Liver (tissue), 3 donors: ENCODE results near the gene ARHGEF39.
"Not testable (repeated sequence)": the region's sequence is repeated elsewhere in the genome, so short reads cannot be mapped to it uniquely, and the experiment has no call there.

ENCODE experiments used
- ATF3 ChIP-seq: IDR thresholded peaks from 2 replicates; pipeline ENCODE4 v1.6.1; 2016; ENCODE audit warnings: antibody characterized with exemption
- CTCF ChIP-seq: fragments of 150-350 bp; IDR thresholded peaks from 2 replicates; pipeline ENCODE4 v1.5.1; 2017; ENCODE audit warnings: improper control_type of control experiment, low read depth, low read length; ENCODE audit not compliant: missing input control
- EGR1 ChIP-seq, 2 donors: IDR thresholded peaks; 2 replicates each; pipeline ENCODE4 v1.6.1; 2016 to 2018; ENCODE audit warnings: antibody characterized with exemption in 2 of 2, low read depth in 2 of 2
- FOXA1 ChIP-seq: IDR thresholded peaks from 2 replicates; pipeline ENCODE4 v1.6.1; 2016; ENCODE audit warnings: antibody characterized with exemption
- GABPA ChIP-seq, 2 donors: IDR thresholded peaks in 1 of 2; conservative IDR thresholded peaks in 1 of 2; 2 replicates each; pipeline ENCODE4 v1.6.1; 2016; ENCODE audit warnings: antibody characterized with exemption in 2 of 2, mild to moderate bottlenecking in 1 of 2, moderate library complexity in 1 of 2
- MAX ChIP-seq: IDR thresholded peaks from 2 replicates; pipeline ENCODE4 v1.6.1; 2016; ENCODE audit warnings: antibody characterized with exemption
- NR2F2 ChIP-seq: IDR thresholded peaks from 2 replicates; pipeline ENCODE4 v1.6.1; 2016; ENCODE audit warnings: antibody characterized with exemption
- RAD21 ChIP-seq, 2 donors: IDR thresholded peaks; 2 replicates each; pipeline ENCODE4 v1.6.1; 2016; ENCODE audit warnings: antibody characterized with exemption in 2 of 2, mild to moderate bottlenecking in 2 of 2
- REST ChIP-seq: IDR thresholded peaks from 2 replicates; pipeline ENCODE4 v1.6.1; 2016; ENCODE audit warnings: antibody characterized with exemption, mild to moderate bottlenecking
- RXRA ChIP-seq, 2 donors: IDR thresholded peaks; 2 replicates each; pipeline ENCODE4 v1.6.1; 2017 to 2018; ENCODE audit warnings: antibody characterized with exemption in 2 of 2, mild to moderate bottlenecking in 1 of 2
- SP1 ChIP-seq: IDR thresholded peaks from 2 replicates; pipeline ENCODE4 v1.6.1; 2018; ENCODE audit warnings: antibody characterized with exemption, mild to moderate bottlenecking
- TAF1 ChIP-seq: conservative IDR thresholded peaks from 2 replicates; pipeline ENCODE4 v1.6.1; 2016; ENCODE audit warnings: antibody characterized with exemption, mild to moderate bottlenecking
- YY1 ChIP-seq: IDR thresholded peaks from 2 replicates; pipeline ENCODE4 v1.6.1; 2016; ENCODE audit warnings: antibody characterized with exemption, mild to moderate bottlenecking
- ZBTB33 ChIP-seq: IDR thresholded peaks from 2 replicates; pipeline ENCODE4 v1.6.1; 2016; ENCODE audit warnings: antibody characterized with exemption
- donor health status: healthy.
- donor health status: healthy.

GRCh38 chr9:35637427-35637955 is 27.5 kb downstream of the ARHGEF39 start:
- TF ChIP-seq ZBTB33; CTCF; REST; SP1; GABPA (IDR thresholded peaks at IDR 0.05 in 1 of 2, conservative IDR thresholded peaks at IDR 0.05 in 1 of 2); RAD21 (IDR thresholded peaks at IDR 0.05); YY1; TAF1; MAX; FOXA1; RXRA (IDR thresholded peaks at IDR 0.05); ATF3; NR2F2; EGR1 (IDR thresholded peaks at IDR 0.05; ENCODE audit: low read depth in 2 of 2): not testable (repeated sequence)
